Liver (tissue), 3 donors: ENCODE results near the gene FNBP1.

ENCODE experiments used
- EGR1 ChIP-seq, 2 donors: IDR thresholded peaks; 2 replicates each; pipeline ENCODE4 v1.6.1; 2016 to 2018; ENCODE audit warnings: antibody characterized with exemption in 2 of 2, low read depth in 2 of 2
- FOXA1 ChIP-seq: IDR thresholded peaks from 2 replicates; pipeline ENCODE4 v1.6.1; 2016; ENCODE audit warnings: antibody characterized with exemption
- GABPA ChIP-seq, 2 donors: IDR thresholded peaks in 1 of 2; conservative IDR thresholded peaks in 1 of 2; 2 replicates each; pipeline ENCODE4 v1.6.1; 2016; ENCODE audit warnings: antibody characterized with exemption in 2 of 2, mild to moderate bottlenecking in 1 of 2, moderate library complexity in 1 of 2
- JUND ChIP-seq, 2 donors: IDR thresholded peaks; 2 replicates each; pipeline ENCODE4 v1.6.1; 2016; ENCODE audit warnings: antibody characterized with exemption in 2 of 2
- RAD21 ChIP-seq, 2 donors: IDR thresholded peaks; 2 replicates each; pipeline ENCODE4 v1.6.1; 2016; ENCODE audit warnings: antibody characterized with exemption in 2 of 2, mild to moderate bottlenecking in 2 of 2
- SP1 ChIP-seq: IDR thresholded peaks from 2 replicates; pipeline ENCODE4 v1.6.1; 2018; ENCODE audit warnings: antibody characterized with exemption, mild to moderate bottlenecking
- YY1 ChIP-seq: IDR thresholded peaks from 2 replicates; pipeline ENCODE4 v1.6.1; 2016; ENCODE audit warnings: antibody characterized with exemption, mild to moderate bottlenecking
- TF ChIP-seq, protein P1 (sequence below): fragments of 150-350 bp; IDR thresholded peaks from 2 replicates; pipeline ENCODE4 v1.5.1; 2017; ENCODE audit warnings: improper control_type of control experiment, low read depth, low read length; ENCODE audit not compliant: missing input control
- TF ChIP-seq, protein P2 (sequence below): IDR thresholded peaks from 2 replicates; pipeline ENCODE4 v1.6.1; 2016; ENCODE audit warnings: antibody characterized with exemption
- TF ChIP-seq, protein P3 (sequence below): IDR thresholded peaks from 2 replicates; pipeline ENCODE4 v1.6.1; 2016; ENCODE audit warnings: antibody characterized with exemption
- donor health status: healthy.
- donor health status: healthy.

DNA sequence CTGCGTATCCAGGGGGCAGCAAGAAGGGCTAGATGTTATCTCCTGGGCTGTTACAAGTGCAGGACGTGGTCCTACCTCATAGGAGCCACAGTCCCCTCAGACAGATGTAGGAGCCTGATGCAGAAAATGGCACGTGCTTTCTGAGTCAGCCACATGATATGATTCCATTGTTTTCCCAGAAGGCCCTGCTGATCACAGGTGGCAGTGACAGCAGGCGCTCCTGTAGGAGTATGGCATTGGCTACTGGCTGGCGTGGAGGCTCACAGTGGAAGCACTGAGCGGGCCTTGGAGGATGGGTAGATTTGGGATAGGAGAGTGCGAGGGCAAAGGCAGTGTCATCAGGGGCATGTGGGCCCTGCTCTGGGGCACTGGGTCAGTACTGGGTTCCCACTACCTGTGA lies 185.8 kb downstream of the FNBP1 start:
- TF ChIP-seq, protein P1, sequence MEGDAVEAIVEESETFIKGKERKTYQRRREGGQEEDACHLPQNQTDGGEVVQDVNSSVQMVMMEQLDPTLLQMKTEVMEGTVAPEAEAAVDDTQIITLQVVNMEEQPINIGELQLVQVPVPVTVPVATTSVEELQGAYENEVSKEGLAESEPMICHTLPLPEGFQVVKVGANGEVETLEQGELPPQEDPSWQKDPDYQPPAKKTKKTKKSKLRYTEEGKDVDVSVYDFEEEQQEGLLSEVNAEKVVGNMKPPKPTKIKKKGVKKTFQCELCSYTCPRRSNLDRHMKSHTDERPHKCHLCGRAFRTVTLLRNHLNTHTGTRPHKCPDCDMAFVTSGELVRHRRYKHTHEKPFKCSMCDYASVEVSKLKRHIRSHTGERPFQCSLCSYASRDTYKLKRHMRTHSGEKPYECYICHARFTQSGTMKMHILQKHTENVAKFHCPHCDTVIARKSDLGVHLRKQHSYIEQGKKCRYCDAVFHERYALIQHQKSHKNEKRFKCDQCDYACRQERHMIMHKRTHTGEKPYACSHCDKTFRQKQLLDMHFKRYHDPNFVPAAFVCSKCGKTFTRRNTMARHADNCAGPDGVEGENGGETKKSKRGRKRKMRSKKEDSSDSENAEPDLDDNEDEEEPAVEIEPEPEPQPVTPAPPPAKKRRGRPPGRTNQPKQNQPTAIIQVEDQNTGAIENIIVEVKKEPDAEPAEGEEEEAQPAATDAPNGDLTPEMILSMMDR: no peak
- TF ChIP-seq GABPA (IDR thresholded peaks at IDR 0.05 in 1 of 2, conservative IDR thresholded peaks at IDR 0.05 in 1 of 2): no peak
- TF ChIP-seq RAD21 (IDR thresholded peaks at IDR 0.05): no peak
- TF ChIP-seq FOXA1: no peak
- no peak for TF ChIP-seq EGR1 (IDR thresholded peaks at IDR 0.05; ENCODE audit: low read depth in 2 of 2)
- no peak for TF ChIP-seq SP1
- TF ChIP-seq JUND (IDR thresholded peaks at IDR 0.05): no peak
- TF ChIP-seq, protein P2, sequence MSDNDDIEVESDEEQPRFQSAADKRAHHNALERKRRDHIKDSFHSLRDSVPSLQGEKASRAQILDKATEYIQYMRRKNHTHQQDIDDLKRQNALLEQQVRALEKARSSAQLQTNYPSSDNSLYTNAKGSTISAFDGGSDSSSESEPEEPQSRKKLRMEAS: no peak
- TF ChIP-seq YY1: no peak
- TF ChIP-seq, protein P3, sequence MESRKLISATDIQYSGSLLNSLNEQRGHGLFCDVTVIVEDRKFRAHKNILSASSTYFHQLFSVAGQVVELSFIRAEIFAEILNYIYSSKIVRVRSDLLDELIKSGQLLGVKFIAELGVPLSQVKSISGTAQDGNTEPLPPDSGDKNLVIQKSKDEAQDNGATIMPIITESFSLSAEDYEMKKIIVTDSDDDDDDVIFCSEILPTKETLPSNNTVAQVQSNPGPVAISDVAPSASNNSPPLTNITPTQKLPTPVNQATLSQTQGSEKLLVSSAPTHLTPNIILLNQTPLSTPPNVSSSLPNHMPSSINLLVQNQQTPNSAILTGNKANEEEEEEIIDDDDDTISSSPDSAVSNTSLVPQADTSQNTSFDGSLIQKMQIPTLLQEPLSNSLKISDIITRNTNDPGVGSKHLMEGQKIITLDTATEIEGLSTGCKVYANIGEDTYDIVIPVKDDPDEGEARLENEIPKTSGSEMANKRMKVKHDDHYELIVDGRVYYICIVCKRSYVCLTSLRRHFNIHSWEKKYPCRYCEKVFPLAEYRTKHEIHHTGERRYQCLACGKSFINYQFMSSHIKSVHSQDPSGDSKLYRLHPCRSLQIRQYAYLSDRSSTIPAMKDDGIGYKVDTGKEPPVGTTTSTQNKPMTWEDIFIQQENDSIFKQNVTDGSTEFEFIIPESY: no peak
